ENCODE data around the gene DNAH11.
"Not testable (repeated sequence)": the region's sequence is repeated elsewhere in the genome, so short reads cannot be mapped to it uniquely, and the experiment has no call there.

Gene DNAH11

DNA sequence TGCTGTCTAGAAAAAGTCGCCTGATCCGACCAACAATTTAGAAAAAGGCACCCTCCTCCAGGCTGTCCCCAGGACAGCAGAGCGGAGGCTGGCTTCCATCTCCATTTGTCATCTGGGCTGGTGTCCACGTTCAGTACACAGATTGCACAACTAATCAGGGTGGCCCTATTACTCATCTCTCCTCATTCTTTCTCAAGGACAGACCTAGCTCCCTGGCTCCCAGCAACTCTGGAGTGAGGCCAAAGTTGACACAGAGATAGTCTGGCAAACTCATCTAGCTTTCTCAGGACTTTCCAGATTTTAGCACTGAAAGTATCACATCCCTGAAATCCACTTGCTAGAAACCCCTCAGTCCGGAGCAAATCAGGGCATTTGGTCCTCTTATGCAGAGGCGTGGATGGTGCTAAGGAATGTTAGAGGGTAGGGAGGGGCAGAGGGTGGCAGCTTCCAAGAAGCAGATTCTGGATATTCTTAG is 75.1 kb downstream of the DNAH11 start:
- DNase-seq, result peak; percentile 97

DNA sequence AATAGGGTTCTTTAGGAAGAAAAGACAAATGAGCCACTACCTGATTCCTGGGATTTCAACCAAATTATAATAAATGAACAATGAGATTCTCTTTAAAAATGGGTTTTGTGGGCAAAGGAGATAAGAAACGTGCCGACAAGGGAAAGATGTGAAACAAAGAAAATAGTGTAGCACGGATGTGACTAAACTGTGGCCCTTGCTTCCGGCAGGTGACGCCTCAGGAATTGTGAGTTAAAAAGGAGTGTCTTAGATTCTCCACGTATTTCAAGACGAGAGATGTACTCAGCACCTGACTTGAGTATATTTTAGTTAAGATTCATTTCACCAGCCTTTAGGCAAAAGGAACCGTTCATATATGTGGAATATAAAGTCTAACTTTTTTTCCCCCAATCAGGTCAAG is 75.9 kb downstream of the DNAH11 start:
- DNase-seq, result no peak

- peak; percentile 48 for DNase-seq
Observed at GRCh38 chr7:21620054-21620453, 77.2 kb downstream of the DNAH11 start.

DNA sequence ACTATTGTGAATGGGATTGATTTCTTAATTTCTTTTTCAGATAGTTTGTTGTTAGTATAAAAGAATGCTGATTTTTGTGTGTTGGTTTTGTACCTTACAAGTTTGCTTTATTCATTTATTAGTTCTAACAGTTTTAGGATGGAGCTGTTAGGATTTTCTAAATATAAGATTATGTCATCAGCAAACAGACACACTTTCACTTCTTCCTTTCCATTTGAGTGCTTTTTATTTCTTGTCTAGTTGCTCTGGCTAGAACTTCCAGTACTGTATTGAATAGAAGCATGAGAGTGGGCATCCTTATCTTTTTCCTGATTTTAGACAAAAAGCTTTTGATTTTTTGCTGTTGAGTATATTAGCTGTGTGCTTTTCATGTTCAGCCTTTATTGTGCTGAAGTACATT is 81.5 kb downstream of the DNAH11 start:
- DNase-seq, result no peak

DNA sequence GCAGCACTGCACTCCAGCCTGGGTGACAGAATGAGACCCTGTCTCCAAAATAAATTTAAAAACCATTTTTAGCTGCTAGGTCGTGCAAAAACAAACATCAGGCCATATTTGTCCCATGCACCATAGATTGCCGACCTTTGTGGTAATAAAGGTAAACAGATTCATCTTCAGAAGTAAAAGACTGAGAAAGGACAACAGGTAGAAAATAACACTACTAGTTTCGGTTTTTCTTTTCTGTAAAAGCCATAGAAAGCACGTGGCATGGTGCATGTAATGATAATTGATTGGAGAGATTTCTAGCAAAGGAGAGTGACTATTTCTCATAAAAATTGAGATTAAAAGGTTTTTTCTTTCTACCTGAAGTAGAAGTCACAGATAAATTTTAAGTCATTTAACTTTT is 93.9 kb downstream of the DNAH11 start:
- DNase-seq, result no peak

GRCh38 chr7:21639206-21639868 is 96.5 kb downstream of the DNAH11 start:
- no peak for DNase-seq

DNA sequence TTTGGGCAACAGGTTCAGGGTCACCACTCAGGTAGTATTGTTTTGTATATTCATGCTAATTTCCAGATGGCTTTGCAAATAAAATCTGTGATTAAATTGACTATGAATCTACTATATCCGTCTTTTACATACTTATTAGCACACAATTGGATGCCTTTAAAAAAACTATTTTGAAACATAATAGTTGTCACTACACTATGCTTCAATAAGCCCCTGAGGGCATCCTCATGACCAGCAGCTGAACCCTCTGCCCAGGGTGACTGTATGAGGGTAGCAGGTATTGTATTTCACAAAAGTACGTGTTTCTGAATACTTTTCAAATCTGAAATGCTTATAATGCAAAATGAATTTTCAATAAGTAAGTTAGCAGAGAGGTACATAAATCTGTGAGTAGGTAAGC is 97.3 kb downstream of the DNAH11 start:
- peak; percentile 20 for DNase-seq

GRCh38 chr7:21641546-21641945 is 98.7 kb downstream of the DNAH11 start:
- DNase-seq, result peak; percentile 38

- DNase-seq, result no peak
Observed at GRCh38 chr7:21642422-21642821, 99.6 kb downstream of the DNAH11 start.

- DNase-seq, result no peak
Observed at GRCh38 chr7:21651697-21652096, 108.9 kb downstream of the DNAH11 start.

DNA sequence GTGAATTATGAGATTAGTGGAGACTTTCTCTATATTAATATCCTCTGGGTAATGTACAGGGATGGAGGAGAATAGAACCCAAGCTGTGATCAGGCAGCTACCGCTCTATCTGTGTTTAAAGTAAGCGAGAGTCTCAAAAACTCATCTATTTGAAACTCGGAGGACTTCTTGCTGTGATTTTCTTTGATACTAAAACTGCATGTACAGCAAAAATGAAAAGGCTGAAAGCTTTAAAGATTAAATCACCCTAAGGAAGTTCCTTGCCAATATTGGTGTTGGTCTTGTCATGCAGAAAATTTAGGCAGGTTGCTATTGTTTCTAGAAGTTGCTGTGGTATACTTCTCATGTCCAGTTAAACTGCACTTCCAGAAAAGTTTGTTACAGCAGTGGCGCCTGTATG is 110.8 kb downstream of the DNAH11 start:
- no peak for DNase-seq

GRCh38 chr7:21656081-21656480 is 113.2 kb downstream of the DNAH11 start:
- DNase-seq, result no peak

GRCh38 chr7:21656796-21657195 is 114.0 kb downstream of the DNAH11 start:
- no peak for DNase-seq

DNA sequence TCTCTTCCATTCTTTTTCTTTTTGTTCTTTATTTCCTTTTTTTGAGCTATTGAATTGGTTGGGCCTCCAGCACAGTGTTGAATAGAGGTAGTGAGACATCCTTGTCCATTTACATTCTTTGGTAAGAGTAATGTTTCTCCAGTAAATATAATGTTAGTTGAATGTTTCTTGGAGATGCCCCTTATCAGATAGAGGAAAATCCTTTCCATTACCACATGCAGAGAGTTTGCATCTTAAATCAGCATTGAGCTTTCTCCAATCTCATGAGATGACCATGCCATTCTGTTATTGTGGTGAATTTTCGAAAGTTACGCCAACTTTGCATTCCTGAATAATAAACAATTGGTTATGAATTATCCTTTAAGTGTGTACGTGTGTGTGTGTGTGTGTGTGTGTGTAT is 127.7 kb downstream of the DNAH11 start:
- DNase-seq, result no peak

DNA sequence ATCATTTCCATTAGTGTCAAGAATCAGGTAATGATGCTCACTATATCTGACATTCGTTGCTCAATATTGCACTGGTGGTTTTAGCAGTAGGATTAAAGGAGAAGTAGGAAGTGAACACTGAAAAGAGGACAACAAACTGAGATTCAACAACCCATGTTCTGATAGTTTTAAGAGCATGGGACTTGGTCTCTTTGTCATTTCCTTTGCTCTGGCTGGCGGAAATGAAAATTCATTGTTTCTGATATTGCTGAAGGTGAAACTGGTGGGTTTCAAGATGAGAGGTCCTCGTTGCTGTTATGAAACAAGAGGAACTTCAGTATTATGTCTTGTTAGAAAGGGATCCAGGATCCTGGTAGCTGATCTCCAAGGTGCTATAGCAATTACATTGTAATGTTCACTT is 129.0 kb downstream of the DNAH11 start:
- no peak for DNase-seq

GRCh38 chr7:21675255-21675654 is 132.4 kb downstream of the DNAH11 start:
- DNase-seq, result peak; percentile 62

GRCh38 chr7:21690705-21691104 is 147.9 kb downstream of the DNAH11 start:
- no peak for DNase-seq

- not testable (repeated sequence) for DNase-seq
Observed at GRCh38 chr7:21691146-21691545, 148.3 kb downstream of the DNAH11 start.

GRCh38 chr7:21700587-21700986 is 157.7 kb downstream of the DNAH11 start:
- DNase-seq, result not testable (repeated sequence)

GRCh38 chr7:21702303-21702702 is 159.5 kb downstream of the DNAH11 start:
- no peak for DNase-seq

DNA sequence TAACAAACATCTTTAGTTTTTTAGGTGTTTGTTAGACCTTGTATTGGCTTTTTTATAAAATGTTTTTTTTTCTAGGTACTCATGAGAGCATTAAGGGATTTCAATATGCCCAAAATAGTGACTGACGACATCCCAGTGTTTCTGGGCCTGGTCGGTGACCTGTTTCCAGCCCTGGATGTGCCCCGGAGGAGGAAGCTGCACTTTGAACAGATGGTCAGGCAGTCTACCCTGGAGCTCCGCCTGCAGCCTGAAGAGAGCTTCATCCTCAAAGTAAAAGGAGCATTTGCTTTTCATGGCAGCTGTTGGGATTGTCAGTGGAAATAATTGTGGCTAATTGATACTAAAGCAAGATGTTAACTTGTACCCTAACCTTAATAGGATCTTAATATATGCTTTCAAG is 161.5 kb downstream of the DNAH11 start:
- no peak for DNase-seq

- no peak for DNase-seq
Observed at GRCh38 chr7:21706131-21706530, 163.3 kb downstream of the DNAH11 start.

- DNase-seq, result no peak
Observed at GRCh38 chr7:21707566-21707965, 164.7 kb downstream of the DNAH11 start.

GRCh38 chr7:21708096-21708495 is 165.3 kb downstream of the DNAH11 start:
- no peak for DNase-seq

GRCh38 chr7:21717323-21717722 is 174.5 kb downstream of the DNAH11 start:
- no peak for DNase-seq
